Measurements from ENCODE around the gene C1orf146.

- TF ChIP-seq CTCF (IDR thresholded peaks at IDR 0.05) (no peak), EZH2 (IDR thresholded peaks at IDR 0.05) (no peak), EZH2phosphoT487 (IDR thresholded peaks at IDR 0.05) (no peak)
Observed at GRCh38 chr1:92262516-92262915, 44.8 kb downstream of the C1orf146 start.
